Brain microvascular endothelial cell (primary cell): ENCODE data around the gene TSPAN8.

Experiments used
- DNase-seq: peaks from one replicate; pipeline ENCODE4 v3.0.0-alpha.2; 2020
- H3K27ac ChIP-seq: fragments of 250-450 bp; sonication (Bioruptor Pico); 2 replicates; pipeline ENCODE4 v1.5.1; 2020; ENCODE audit warnings: mild to moderate bottlenecking, moderate library complexity
- H3K27me3 ChIP-seq: fragments of 250-450 bp; sonication (Bioruptor Pico); replicated peaks from 2 replicates; pipeline ENCODE4 v1.5.1; 2020; ENCODE audit warnings: mild to moderate bottlenecking
- H3K36me3 ChIP-seq: fragments of 250-450 bp; sonication (Bioruptor Pico); replicated peaks from 2 replicates; pipeline ENCODE4 v1.5.1; 2020; ENCODE audit warnings: mild to moderate bottlenecking
- H3K4me3 ChIP-seq: 2 replicates; pipeline ENCODE4 v1.5.1; 2011; ENCODE audit warnings: low read depth, mild to moderate bottlenecking, control low read depth, low read length, moderate library complexity
- CTCF ChIP-seq: IDR thresholded peaks from 2 replicates; pipeline ENCODE4 v1.5.1; 2011; ENCODE audit warnings: low read depth, mild to moderate bottlenecking, moderate library complexity, low read length, control low read depth, inconsistent platforms; ENCODE audit errors: missing control alignments
- in situ Hi-C: cut with HindIII; loops from 2 replicates; pipeline ENCODE4 v1.10.0; 2017; ENCODE audit warnings: low sequenced_read_pairs, low pct_ligation_motif_present

TSPAN8 gene

GRCh38 chr12:71186571-71187288 is 28.9 kb upstream of the TSPAN8 start:
- no peak for TF ChIP-seq CTCF
- Histone ChIP-seq H3K4me3 (no peak overlapping the region), H3K27ac (no peak overlapping the region), H3K36me3 (no peaks in the 10 kb centered on the region), H3K27me3 (no peaks in the 10 kb centered on the region)
- no peak for DNase-seq
- in situ Hi-C loops = no loop called here

GRCh38 chr12:71183846-71184245 is 26.0 kb upstream of the TSPAN8 start:
- Histone ChIP-seq H3K27ac (no peak overlapping the region), H3K36me3 (no peaks in the 10 kb centered on the region), H3K4me3 (no peak overlapping the region), H3K27me3 (no peaks in the 10 kb centered on the region)
- peak; percentile 14 for DNase-seq
- no peak for TF ChIP-seq CTCF
- in situ Hi-C loops = no loop called here

GRCh38 chr12:71183018-71183417 is 25.2 kb upstream of the TSPAN8 start:
- in situ Hi-C loops = no loop called here
- TF ChIP-seq CTCF = no peak
- peak; percentile 62 for DNase-seq
- no peak overlapping the region for H3K4me3 ChIP-seq
- H3K27ac ChIP-seq = no peak overlapping the region
- H3K36me3 ChIP-seq = no peaks in the 10 kb centered on the region
- H3K27me3 ChIP-seq = no peaks in the 10 kb centered on the region

GRCh38 chr12:71178162-71178561 is 20.4 kb upstream of the TSPAN8 start:
- Histone ChIP-seq H3K27ac (no peak overlapping the region), H3K36me3 (no peaks in the 10 kb centered on the region), H3K27me3 (no peaks in the 10 kb centered on the region), H3K4me3 (no peak overlapping the region)
- no peak for DNase-seq
- no peak for TF ChIP-seq CTCF
- in situ Hi-C loops = no loop called here

GRCh38 chr12:71174825-71175224 is 17.0 kb upstream of the TSPAN8 start:
- Histone ChIP-seq H3K27ac (no peak overlapping the region), H3K4me3 (no peak overlapping the region), H3K27me3 (no peaks in the 10 kb centered on the region), H3K36me3 (no peaks in the 10 kb centered on the region)
- TF ChIP-seq CTCF = no peak
- no peak for DNase-seq
- in situ Hi-C loops = no loop called here

GRCh38 chr12:71174146-71174545 is 16.3 kb upstream of the TSPAN8 start:
- Histone ChIP-seq H3K27me3 (no peaks in the 10 kb centered on the region), H3K36me3 (no peaks in the 10 kb centered on the region), H3K27ac (no peak overlapping the region), H3K4me3 (no peak overlapping the region)
- in situ Hi-C loops = no loop called here
- no peak for DNase-seq
- TF ChIP-seq CTCF = no peak
